GM12891 (cell line): ENCODE measurements around the gene CCNJ.

Experiments used
- PAX5 ChIP-seq: IDR thresholded peaks from 2 replicates; pipeline ENCODE4 v1.6.1; 2011; ENCODE audit warnings: low read length, moderate library complexity, mild to moderate bottlenecking; ENCODE audit not compliant: insufficient read depth, severe bottlenecking
- POLR2A ChIP-seq: IDR thresholded peaks from 2 replicates; pipeline ENCODE4 v1.6.1; 2011; ENCODE audit warnings: low read depth, low read length, control low read depth
- POLR2AphosphoS5 ChIP-seq: IDR thresholded peaks from 2 replicates; pipeline ENCODE4 v1.6.1; 2011; ENCODE audit warnings: low read depth, low read length, control low read depth
- POU2F2 ChIP-seq: IDR thresholded peaks from 2 replicates; pipeline ENCODE4 v1.6.1; 2011; ENCODE audit warnings: low read depth, mild to moderate bottlenecking, control low read depth, low read length, moderate library complexity
- SPI1 ChIP-seq: IDR thresholded peaks from 2 replicates; pipeline ENCODE4 v1.6.1; 2011; ENCODE audit warnings: low read depth, low read length, control low read depth
- TAF1 ChIP-seq: IDR thresholded peaks from 2 replicates; pipeline ENCODE4 v1.6.1; 2011; ENCODE audit warnings: low read depth, low read length, control low read depth

GRCh38 chr10:96049340-96049739 is 6.0 kb downstream of the CCNJ start:
- TF ChIP-seq POLR2A, result no peak
- TF ChIP-seq POLR2AphosphoS5, result no peak
- no peak for TF ChIP-seq TAF1
- no peak for TF ChIP-seq POU2F2
- no peak for TF ChIP-seq PAX5
- no peak for TF ChIP-seq SPI1
